DND-41 (cell line): ENCODE measurements around the gene TSC22D1.
"Not testable (repeated sequence)": the region's sequence is repeated elsewhere in the genome, so short reads cannot be mapped to it uniquely, and the experiment has no call there.

Experiments used
- EZH2 ChIP-seq: IDR thresholded peaks from 3 replicates; pipeline ENCODE4 v1.6.1; 2012; ENCODE audit warnings: borderline replicate concordance, low read depth, mild to moderate bottlenecking, moderate library complexity, low read length, inconsistent platforms; ENCODE audit not compliant: severe bottlenecking
- TF ChIP-seq, protein P1 (sequence below): IDR thresholded peaks from 2 replicates; pipeline ENCODE4 v1.5.1; 2012; ENCODE audit warnings: borderline replicate concordance, low read length, moderate library complexity, mild to moderate bottlenecking; ENCODE audit not compliant: poor library complexity, severe bottlenecking; ENCODE audit errors: extremely low read depth

DNA sequence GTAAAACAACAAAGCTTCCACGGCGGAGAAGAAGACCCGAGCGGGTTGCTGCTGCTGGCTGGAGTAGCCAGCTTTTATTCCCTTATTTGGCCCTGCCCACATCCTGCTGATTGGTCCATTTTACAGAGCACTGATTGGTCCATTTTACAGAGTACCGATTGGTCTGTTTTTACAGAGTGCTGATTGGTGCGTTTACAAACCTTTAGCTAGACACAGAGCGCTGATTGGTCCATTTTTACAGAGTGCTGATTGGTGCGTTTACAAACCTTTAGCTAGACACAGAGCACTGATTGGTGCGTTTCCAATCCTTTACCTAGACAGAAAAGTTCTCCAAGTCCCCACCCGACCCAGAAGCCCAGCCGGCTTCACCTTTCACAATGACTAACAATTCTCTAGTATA lies 119.9 kb downstream of the TSC22D1 start:
- TF ChIP-seq, protein P1, sequence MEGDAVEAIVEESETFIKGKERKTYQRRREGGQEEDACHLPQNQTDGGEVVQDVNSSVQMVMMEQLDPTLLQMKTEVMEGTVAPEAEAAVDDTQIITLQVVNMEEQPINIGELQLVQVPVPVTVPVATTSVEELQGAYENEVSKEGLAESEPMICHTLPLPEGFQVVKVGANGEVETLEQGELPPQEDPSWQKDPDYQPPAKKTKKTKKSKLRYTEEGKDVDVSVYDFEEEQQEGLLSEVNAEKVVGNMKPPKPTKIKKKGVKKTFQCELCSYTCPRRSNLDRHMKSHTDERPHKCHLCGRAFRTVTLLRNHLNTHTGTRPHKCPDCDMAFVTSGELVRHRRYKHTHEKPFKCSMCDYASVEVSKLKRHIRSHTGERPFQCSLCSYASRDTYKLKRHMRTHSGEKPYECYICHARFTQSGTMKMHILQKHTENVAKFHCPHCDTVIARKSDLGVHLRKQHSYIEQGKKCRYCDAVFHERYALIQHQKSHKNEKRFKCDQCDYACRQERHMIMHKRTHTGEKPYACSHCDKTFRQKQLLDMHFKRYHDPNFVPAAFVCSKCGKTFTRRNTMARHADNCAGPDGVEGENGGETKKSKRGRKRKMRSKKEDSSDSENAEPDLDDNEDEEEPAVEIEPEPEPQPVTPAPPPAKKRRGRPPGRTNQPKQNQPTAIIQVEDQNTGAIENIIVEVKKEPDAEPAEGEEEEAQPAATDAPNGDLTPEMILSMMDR = not testable (repeated sequence)
- TF ChIP-seq EZH2 = not testable (repeated sequence)
